Measurements from ENCODE around the gene ERFL.
"Not testable (repeated sequence)": the region's sequence is repeated elsewhere in the genome, so short reads cannot be mapped to it uniquely, and the experiment has no call there.

Gene ERFL

GRCh38 chr19:41941410-41942202 is 13.4 kb upstream of the ERFL start:
- DNase-seq (ENCODE audit: low read depth in 2 of 2): no peak

- DNase-seq (ENCODE audit: low read depth in 2 of 2): no peak
These were observed 12.6 kb upstream of the ERFL start for GRCh38 chr19:41940731-41941409.

- no peak for DNase-seq (ENCODE audit: low read depth in 2 of 2)
These were observed 11.8 kb upstream of the ERFL start for GRCh38 chr19:41939861-41940730.

- not testable (repeated sequence) for DNase-seq (ENCODE audit: low read depth in 2 of 2)
These were observed 11.0 kb upstream of the ERFL start for GRCh38 chr19:41939209-41939608.

- no peak for DNase-seq (ENCODE audit: low read depth in 2 of 2)
These were observed 9.5 kb upstream of the ERFL start for GRCh38 chr19:41937525-41938468.

GRCh38 chr19:41936961-41937360 is 8.7 kb upstream of the ERFL start:
- no peak for DNase-seq (ENCODE audit: low read depth in 2 of 2)

GRCh38 chr19:41936416-41936850 is 8.2 kb upstream of the ERFL start:
- DNase-seq (ENCODE audit: low read depth in 2 of 2): no peak

- no peak for DNase-seq (ENCODE audit: low read depth in 2 of 2)
These were observed 7.6 kb upstream of the ERFL start for GRCh38 chr19:41935760-41936415.

GRCh38 chr19:41934849-41935374 is 6.7 kb upstream of the ERFL start:
- DNase-seq (ENCODE audit: low read depth in 2 of 2): peak; percentile 51 to 56

GRCh38 chr19:41933693-41934426 is 5.6 kb upstream of the ERFL start:
- DNase-seq (ENCODE audit: low read depth in 2 of 2): no peak

GRCh38 chr19:41932720-41933332 is 4.6 kb upstream of the ERFL start:
- no peak for DNase-seq (ENCODE audit: low read depth in 2 of 2)

- no peak for DNase-seq (ENCODE audit: low read depth in 2 of 2)
These were observed 4.0 kb upstream of the ERFL start for GRCh38 chr19:41932259-41932719.

GRCh38 chr19:41930926-41931592 is 2.8 kb upstream of the ERFL start:
- no peak for DNase-seq (ENCODE audit: low read depth in 2 of 2)

GRCh38 chr19:41930322-41930722 is 2.1 kb upstream of the ERFL start:
- no peak for DNase-seq (ENCODE audit: low read depth in 2 of 2)

GRCh38 chr19:41929536-41930071 is 1.4 kb upstream of the ERFL start:
- no peak for DNase-seq (ENCODE audit: low read depth in 2 of 2)

GRCh38 chr19:41928754-41929535 is 696 bp upstream of the ERFL start:
- DNase-seq (ENCODE audit: low read depth in 2 of 2): no peak

- no peak for DNase-seq (ENCODE audit: low read depth in 2 of 2)
These were observed 604 bp downstream of the ERFL start for GRCh38 chr19:41927497-41928192.
